HG03159 (cell line): Measurements from ENCODE around the gene GUCY1A2.
"Not testable (repeated sequence)": the region's sequence is repeated elsewhere in the genome, so short reads cannot be mapped to it uniquely, and the experiment has no call there.

Experiments used
- ATAC-seq: cut with Tn5 transposase; IDR thresholded peaks from one replicate; pipeline ENCODE4 v1.9.1; 2021; ENCODE audit warnings: mild to moderate bottlenecking, moderate library complexity; ENCODE audit not compliant: unreplicated experiment

GUCY1A2 gene

GRCh38 chr11:106852779-106853178 lies 165.5 kb downstream of the GUCY1A2 start:
- ATAC-seq = no peak

- ATAC-seq = no peak
Measured at GRCh38 chr11:106848526-106848925, 169.8 kb downstream of the GUCY1A2 start.

- ATAC-seq = no peak
Measured at GRCh38 chr11:106842134-106842533, 176.1 kb downstream of the GUCY1A2 start.

GRCh38 chr11:106840947-106841346 lies 177.3 kb downstream of the GUCY1A2 start:
- ATAC-seq = no peak

GRCh38 chr11:106840146-106840545 lies 178.1 kb downstream of the GUCY1A2 start:
- ATAC-seq = no peak

- no peak for ATAC-seq
Measured at GRCh38 chr11:106834567-106834966, 183.7 kb downstream of the GUCY1A2 start.

- ATAC-seq = no peak
Measured at GRCh38 chr11:106828976-106829375, 189.3 kb downstream of the GUCY1A2 start.

GRCh38 chr11:106828576-106828975 lies 189.7 kb downstream of the GUCY1A2 start:
- ATAC-seq = no peak

GRCh38 chr11:106827687-106828086 lies 190.6 kb downstream of the GUCY1A2 start:
- no peak for ATAC-seq

GRCh38 chr11:106826558-106826957 lies 191.7 kb downstream of the GUCY1A2 start:
- not testable (repeated sequence) for ATAC-seq

GRCh38 chr11:106821826-106822225 lies 196.4 kb downstream of the GUCY1A2 start:
- ATAC-seq = no peak

- no peak for ATAC-seq
Measured at GRCh38 chr11:106821291-106821690, 197.0 kb downstream of the GUCY1A2 start.

- ATAC-seq = no peak
Measured at GRCh38 chr11:106818443-106818842, 199.8 kb downstream of the GUCY1A2 start.

GRCh38 chr11:106815209-106815608 lies 203.1 kb downstream of the GUCY1A2 start:
- no peak for ATAC-seq

GRCh38 chr11:106813806-106814205 lies 204.5 kb downstream of the GUCY1A2 start:
- ATAC-seq = no peak

- ATAC-seq = no peak
Measured at GRCh38 chr11:106794058-106794457, 224.2 kb downstream of the GUCY1A2 start.

GRCh38 chr11:106789406-106789805 lies 228.9 kb downstream of the GUCY1A2 start:
- ATAC-seq = no peak

- ATAC-seq = no peak
Measured at GRCh38 chr11:106787454-106787853, 230.8 kb downstream of the GUCY1A2 start.

GRCh38 chr11:106785913-106786650 lies 232.2 kb downstream of the GUCY1A2 start:
- ATAC-seq = no peak

- not testable (repeated sequence) for ATAC-seq
Measured at GRCh38 chr11:106777302-106777701, 241.0 kb downstream of the GUCY1A2 start.

- ATAC-seq = no peak
Measured at GRCh38 chr11:106770489-106771085, 247.7 kb downstream of the GUCY1A2 start.

- no peak for ATAC-seq
Measured at GRCh38 chr11:106765469-106766258, 252.6 kb downstream of the GUCY1A2 start.
